HTR-8/SVneo (cell line): ENCODE data around the gene SLC37A2.
"Not testable (repeated sequence)": the region's sequence is repeated elsewhere in the genome, so short reads cannot be mapped to it uniquely, and the experiment has no call there.

Experiments
- DNase-seq: peaks from one replicate; pipeline ENCODE4 v3.0.0; 2011; ENCODE audit warnings: low spot score, mixed read lengths; ENCODE audit not compliant: insufficient read length
- FAIRE-seq: peaks from 2 replicates; lab custom pipeline; 2011; peaks lifted over from hg19 to GRCh38; lab: Jason Lieb, UNC

SLC37A2 gene

GRCh38 chr11:125082611-125083311 is 19.7 kb downstream of the SLC37A2 start:
- peak; percentile 46 for FAIRE-seq
- DNase-seq = peak; percentile 56

- FAIRE-seq = no peak
Observed at GRCh38 chr11:125083312-125084056, 20.4 kb downstream of the SLC37A2 start.

GRCh38 chr11:125084057-125084416 is 20.9 kb downstream of the SLC37A2 start:
- DNase-seq (no peak), FAIRE-seq (no peak)

More at GRCh38 chr11:125083312-125084056, 20.4 kb downstream of the SLC37A2 start:
- DNase-seq = no peak

- FAIRE-seq = no peak
- DNase-seq = no peak
Observed at GRCh38 chr11:125084761-125085231, 21.7 kb downstream of the SLC37A2 start.

GRCh38 chr11:125085301-125086081 is 22.4 kb downstream of the SLC37A2 start:
- FAIRE-seq (no peak), DNase-seq (no peak)

- FAIRE-seq (no peak), DNase-seq (no peak)
Observed at GRCh38 chr11:125086633-125087296, 23.7 kb downstream of the SLC37A2 start.

GRCh38 chr11:125088123-125088522 is 25.0 kb downstream of the SLC37A2 start:
- no peak for DNase-seq
- no peak for FAIRE-seq

GRCh38 chr11:125088576-125089455 is 25.7 kb downstream of the SLC37A2 start:
- DNase-seq = no peak
- no peak for FAIRE-seq

- not testable (repeated sequence) for DNase-seq, FAIRE-seq
Observed at GRCh38 chr11:125089481-125089880, 26.4 kb downstream of the SLC37A2 start.

GRCh38 chr11:125090151-125090550 is 27.0 kb downstream of the SLC37A2 start:
- DNase-seq, FAIRE-seq: not testable (repeated sequence)

GRCh38 chr11:125090816-125091215 is 27.7 kb downstream of the SLC37A2 start:
- FAIRE-seq (no peak), DNase-seq (no peak)

GRCh38 chr11:125091247-125091876 is 28.3 kb downstream of the SLC37A2 start:
- FAIRE-seq (no peak), DNase-seq (peak; percentile 57)

- DNase-seq = no peak
- no peak for FAIRE-seq
Observed at GRCh38 chr11:125091877-125092664, 29.0 kb downstream of the SLC37A2 start.

GRCh38 chr11:125092669-125093068 is 29.6 kb downstream of the SLC37A2 start:
- DNase-seq (no peak), FAIRE-seq (no peak)

GRCh38 chr11:125093502-125093901 is 30.4 kb downstream of the SLC37A2 start:
- no peak for FAIRE-seq
- DNase-seq = no peak

GRCh38 chr11:125094731-125095130 is 31.6 kb downstream of the SLC37A2 start:
- no peak for FAIRE-seq

GRCh38 chr11:125100136-125100535 is 37.0 kb downstream of the SLC37A2 start:
- FAIRE-seq = no peak
- DNase-seq = no peak

More at GRCh38 chr11:125094731-125095130, 31.6 kb downstream of the SLC37A2 start:
- DNase-seq = no peak

- FAIRE-seq (no peak), DNase-seq (no peak)
Observed at GRCh38 chr11:125101596-125101995, 38.5 kb downstream of the SLC37A2 start.
